Fibroblast of skin of back (primary cell): ENCODE measurements around the gene PSMA6.
"Not testable (repeated sequence)": the region's sequence is repeated elsewhere in the genome, so short reads cannot be mapped to it uniquely, and the experiment has no call there.

ENCODE experiments used
- DNase-seq: peaks from one replicate; pipeline ENCODE4 v3.0.0-alpha.2; 2013

Gene PSMA6

GRCh38 chr14:35285168-35286002 is 6.8 kb upstream of the PSMA6 start:
- no peak for DNase-seq

DNA sequence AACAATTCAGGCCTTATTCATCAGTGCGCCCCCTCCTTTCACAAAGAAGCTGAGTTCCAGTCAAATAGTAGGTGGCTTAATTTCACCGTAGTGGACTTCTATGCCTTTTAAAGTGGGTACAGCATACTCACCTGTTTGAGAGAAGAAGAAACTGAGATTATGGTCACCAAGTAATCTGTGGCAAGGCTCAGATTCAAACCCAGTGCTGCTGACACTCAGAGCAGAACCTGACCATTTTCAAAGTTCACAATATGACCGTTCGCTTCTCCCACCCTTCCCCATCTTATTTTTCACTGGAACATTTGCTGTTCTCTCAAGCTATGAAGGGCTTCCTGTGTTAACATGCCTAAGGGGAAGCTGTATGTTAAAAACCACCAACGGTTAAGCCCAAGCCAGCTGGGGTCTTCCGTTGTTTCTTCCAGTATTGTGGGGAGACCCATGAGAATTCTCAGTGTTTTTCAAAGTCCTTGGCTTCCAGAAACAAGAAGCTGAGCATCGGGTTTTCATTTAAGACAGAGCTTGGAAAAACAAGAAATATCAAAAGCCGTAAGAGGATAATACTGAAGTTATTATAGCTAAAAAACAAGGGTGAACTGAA is 6.1 kb upstream of the PSMA6 start:
- no peak for DNase-seq

GRCh38 chr14:35286707-35287106 is 5.5 kb upstream of the PSMA6 start:
- DNase-seq: no peak

DNA sequence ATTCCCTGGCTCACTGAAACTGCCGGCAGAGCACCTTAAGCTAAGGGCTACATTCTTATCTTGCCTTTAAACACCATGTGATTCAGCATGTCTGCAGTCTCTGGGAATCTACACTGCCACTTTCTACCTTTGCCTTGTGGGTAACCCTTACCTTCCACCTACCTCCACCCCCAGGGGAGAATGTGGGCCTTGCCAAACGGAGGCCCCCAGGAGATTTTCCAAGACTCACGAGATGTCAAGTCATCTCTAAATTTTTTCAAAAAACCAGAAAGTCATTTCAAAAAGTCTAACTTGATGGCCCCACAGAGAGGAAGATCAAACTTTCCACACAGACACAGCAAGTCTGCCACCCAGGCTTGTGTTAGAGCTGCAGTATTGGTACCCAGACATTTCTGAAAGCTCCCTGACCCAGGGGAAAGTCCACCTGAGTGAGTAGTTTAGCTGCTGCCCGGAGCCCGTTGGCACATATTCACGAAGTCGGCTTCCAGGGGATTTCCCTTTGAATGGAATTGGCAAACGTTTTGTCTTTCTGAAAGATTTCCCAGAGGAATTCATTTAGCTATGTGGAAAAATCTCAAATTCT is 4.7 kb upstream of the PSMA6 start:
- DNase-seq: no peak

DNA sequence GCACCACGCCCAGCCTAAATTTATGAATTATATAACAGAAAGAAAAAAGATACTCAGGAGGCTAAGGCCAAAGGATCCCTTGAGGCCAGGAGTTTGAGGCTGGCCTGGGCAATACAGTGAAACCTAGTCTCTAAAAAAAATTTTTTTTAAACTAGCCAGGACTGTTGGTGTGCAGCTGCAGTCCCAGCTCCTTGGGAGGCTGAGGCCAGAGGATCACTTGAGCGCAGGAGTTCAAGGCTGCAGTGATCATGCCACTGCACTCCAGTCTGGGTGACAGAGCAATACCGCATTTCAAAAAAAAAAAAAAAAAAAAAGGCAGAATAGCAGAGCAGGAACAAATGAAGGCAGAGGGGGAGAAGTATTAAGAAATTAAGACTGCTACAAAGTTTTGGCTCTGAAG is 2.6 kb upstream of the PSMA6 start:
- no peak for DNase-seq

DNA sequence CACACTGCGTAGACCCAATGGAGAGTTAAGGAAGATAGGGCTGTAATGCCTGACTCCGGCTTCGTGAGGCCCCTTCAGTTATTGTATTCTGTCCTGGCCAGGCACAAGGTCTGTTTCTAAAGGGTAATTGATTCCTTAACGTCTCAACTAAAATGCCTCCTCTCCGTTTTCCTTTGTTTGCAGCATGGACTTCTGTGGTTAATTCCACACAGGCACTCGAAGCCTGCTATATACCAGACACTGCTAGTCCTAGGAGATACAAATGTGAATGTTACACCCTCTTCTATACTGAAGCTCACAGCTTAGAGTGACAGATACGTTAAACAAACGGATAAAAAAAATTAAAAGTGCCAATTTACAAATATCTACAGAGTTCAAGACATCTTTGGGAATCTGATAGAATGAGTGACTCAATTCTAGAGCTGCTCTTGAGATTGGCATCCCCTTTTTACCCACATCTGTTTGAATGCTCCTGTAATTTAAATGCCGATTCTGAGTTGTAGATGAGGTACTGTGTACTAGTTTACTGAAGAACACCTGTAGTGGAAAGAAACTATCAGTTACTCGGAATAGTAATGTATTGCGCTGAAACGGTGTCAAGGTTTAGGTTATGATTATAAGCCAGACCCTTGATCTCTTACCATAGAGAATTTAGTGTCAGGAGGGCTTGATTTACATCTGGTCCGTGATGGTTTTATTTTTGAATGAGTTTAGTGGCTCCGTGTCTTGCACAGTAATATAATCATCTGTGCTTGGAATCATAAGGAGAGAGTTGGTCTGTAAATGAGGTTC is 784 bp downstream of the PSMA6 start:
- no peak for DNase-seq

DNA sequence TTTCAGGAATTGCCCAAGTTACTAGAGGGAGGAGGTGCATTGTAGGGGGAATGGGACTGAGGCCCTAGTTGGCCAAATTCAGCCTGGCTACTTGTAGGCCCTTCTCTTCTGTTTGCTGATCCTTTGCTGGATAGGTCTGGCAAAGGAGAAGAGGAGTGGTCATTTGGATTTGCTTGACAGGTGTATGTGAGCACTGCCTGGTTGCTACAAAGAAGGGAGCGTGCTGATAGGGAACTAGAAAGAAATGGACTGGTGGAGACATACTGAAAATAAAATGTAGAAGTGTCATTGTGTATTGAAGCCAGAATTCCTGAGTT is 3.6 kb downstream of the PSMA6 start:
- no peak for DNase-seq

- DNase-seq: no peak
Observed at GRCh38 chr14:35296545-35296944, 4.4 kb downstream of the PSMA6 start.

- no peak for DNase-seq
Observed at GRCh38 chr14:35297706-35298105, 5.5 kb downstream of the PSMA6 start.

DNA sequence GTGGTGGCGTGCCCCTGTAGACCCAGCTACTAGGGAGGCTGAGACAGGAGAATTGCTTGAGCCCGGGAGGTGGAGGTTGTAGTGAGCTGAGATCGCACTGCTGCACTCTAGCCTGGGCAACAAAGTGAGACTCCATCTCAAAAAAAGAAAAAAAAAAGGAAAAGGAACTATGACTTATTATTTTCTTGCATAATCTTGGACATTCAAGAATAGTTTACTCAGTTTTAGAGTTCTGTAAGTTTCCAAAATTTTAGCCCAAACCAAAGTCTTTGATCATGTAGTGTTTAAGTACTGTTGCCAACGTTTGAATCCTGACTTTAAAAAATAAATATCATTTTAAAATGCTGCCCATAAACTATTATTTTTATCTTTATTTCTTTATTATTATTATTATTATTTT is 6.2 kb downstream of the PSMA6 start:
- no peak for DNase-seq

DNA sequence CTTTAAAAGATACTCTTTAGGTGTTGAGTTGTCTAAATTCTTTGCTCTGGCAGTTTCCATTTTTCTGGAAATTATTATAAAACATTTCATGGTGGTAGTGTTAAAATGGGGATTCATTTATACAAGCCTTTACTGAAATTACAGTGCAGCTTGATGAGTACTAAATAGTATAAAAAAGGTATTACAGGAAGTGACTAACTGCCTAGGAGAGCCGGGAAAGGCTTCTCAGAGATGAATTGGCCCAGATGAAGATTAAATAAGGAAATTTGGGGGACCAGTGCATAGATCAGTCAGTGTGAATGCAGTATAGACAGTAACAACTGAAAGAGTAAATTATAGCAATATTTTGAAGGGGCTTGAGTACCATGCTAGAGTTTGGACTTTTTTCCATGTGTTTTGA is 7.5 kb downstream of the PSMA6 start:
- no peak for DNase-seq

DNA sequence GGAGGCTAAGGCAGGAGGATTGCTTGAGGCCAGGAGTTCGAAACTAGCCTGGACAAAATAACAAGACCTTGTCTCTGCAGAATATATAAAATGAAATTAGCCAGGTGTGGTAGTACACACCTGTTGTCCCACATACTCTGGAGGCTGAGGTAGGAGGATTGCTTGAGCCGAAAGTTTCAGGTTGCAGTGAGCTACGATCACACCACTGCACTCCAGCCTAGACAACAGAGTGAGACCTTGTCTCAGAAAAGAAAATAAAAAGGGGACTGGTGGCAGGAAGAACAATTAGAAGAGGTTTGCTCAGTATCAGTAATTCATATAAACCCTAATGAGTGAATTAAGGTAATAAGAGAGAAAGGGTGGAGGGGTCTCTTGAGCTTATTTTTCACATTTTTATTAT is 8.0 kb downstream of the PSMA6 start:
- DNase-seq: no peak

- not testable (repeated sequence) for DNase-seq
Observed at GRCh38 chr14:35301334-35301733, 9.2 kb downstream of the PSMA6 start.

DNA sequence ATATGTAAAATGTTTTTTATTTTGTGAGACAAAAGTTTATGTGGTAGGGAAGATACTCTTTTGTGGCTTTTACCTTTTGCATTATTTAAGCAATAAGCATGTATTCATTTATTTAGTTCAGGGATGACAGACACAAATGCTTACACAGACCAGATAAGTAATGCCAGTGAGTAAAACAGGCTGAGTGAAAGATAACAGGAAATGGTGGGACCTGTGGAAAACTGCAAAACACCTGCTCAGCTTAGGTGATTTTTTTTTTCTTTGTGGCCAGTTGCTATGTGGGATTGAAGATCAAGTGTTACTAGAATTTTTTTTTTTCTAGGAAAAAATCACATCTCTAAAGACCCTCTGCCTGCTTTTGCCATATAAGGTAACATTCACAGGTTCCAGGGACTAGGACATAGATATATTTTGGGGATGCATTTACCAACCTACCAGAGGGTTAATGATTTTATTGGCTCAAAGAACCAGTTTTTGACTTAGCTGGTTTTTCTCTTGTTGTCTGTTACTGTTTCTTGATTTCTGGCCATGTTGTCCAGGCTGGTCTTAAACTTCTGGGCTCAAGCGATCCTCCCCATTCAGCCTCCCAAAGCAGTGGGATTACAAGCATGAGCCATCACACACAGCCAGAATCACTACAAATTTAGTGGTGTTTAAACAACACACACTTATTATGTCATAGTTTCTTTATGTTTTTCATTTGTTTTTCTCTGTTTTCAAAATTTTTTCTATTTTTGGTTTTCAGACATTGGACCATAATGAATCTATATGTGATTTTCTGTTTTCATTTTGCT is 9.8 kb downstream of the PSMA6 start:
- no peak for DNase-seq

- DNase-seq: no peak
Observed at GRCh38 chr14:35303149-35303935, 11.2 kb downstream of the PSMA6 start.

DNA sequence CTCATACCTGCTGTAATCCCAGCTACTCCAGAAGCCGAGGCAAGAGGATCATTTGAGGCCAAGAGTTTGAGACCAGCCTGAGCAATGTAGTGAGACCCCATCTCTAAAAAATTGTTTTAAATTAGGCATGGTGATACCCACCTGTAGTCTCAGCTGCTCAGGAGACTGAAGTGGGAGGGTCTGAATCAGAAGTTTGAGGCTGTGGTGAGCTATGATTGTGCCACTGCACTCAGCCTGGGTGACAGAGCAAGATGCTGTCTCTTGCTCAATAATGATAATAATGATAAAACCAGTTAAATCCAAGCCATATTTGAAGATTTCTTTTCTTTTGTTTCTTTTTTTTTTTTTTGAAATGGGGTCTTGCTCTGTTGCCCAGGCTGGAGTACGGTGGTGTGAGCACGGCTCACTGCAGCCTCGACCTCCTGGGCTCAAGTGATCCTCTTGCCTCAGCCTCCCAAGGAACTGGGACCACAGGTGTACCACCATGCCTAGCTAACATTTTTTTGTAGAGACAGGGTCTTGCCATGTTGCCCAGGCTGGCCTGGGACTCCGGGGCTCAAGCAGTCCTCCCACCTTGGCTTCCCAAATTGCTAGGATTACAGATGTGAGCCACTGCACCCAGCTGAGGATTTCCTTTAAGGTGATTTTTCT is 12.8 kb downstream of the PSMA6 start:
- no peak for DNase-seq

- no peak for DNase-seq
Observed at GRCh38 chr14:35305633-35306032, 13.5 kb downstream of the PSMA6 start.

DNA sequence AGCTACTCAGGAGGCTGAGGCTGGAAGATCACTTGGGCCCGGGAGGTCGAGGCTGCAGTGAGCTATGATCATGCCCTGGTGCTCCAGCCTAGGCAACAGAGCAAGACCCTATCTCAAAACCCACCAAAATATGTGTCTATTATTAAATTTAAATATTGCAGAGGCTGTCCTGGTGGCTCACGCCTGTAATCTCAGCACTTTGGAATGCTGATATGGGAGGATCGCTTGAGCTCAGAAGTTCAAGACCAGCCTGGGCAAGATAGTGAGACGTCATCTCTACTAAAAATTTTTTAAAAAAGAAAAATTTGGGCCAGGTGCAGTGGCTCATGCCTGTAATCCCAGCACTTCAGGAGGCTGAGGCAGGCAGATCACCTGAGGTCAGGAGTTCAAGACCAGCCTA is 13.9 kb downstream of the PSMA6 start:
- DNase-seq: no peak

DNA sequence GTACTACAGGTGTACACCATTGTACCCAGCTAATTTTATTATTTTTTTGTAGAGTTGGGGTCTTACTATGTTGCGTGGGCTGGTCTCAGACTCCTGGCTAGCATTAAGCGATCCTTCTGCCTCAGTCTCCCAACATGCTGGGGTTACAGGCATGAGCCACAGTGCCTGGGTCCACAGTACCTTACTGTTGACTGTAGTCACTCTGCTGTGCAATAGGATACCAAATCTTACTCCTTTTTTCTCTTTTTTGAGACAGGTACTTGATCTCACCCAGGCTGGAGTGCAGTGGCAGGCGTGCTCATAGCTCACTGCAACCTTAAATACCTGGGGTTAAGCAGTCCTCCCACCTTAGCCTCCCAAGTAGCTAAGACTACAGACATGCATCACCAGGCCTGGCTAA is 25.6 kb downstream of the PSMA6 start:
- DNase-seq: no peak

DNA sequence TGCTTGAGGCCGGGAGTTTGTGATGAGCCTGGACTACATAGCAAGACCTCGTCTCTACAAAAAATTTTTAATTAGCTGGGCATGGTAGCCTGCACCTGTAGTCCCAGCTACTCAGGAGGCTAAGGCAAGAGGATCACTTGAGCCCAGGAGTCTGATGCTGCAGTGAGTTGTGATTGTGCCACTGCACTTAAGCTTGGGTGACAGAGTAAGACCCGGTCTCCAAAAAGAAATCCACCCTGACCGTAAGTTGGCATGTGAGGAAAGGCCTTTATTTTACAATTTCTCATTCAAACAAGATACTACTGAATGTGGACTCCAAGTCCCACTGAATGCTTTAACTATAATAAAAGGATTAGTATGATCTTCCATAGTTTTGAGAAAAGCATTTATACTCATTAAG is 27.3 kb downstream of the PSMA6 start:
- no peak for DNase-seq

DNA sequence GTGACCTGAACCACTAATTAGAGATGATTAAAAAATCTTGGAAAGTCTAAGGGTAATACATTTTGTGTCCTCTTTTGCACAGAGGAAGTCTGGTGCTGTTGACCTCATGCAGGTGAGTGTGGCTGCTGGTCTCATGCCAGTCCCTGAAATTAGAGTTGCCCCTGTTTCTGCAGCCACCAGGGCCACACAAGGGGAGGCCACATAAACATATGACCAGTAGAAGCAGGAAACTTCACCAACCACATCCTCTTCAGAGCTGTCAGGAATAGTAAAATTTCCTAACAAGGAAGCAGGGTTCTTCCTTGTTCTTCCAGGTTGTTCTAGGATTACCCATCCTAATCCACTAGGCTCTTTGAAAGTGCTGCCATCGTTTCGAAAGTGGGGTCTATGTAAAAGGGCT is 28.3 kb downstream of the PSMA6 start:
- DNase-seq: no peak
